K562 (cell line): ENCODE measurements around the gene ZC3H10. TPM values are rescaled to one million over a fixed set of nuclear protein-coding genes. Genes with fewer than 3 reads are reported as not detected.

Source experiments
- BCOR ChIP-seq: fragments of 450-650 bp; IDR thresholded peaks from 2 replicates; pipeline ENCODE4 v1.6.1; 2016
- CREM ChIP-seq: IDR thresholded peaks from 2 replicates; pipeline ENCODE4 v1.6.1; 2014; ENCODE audit warnings: antibody characterized with exemption, low read depth
- DDX20 ChIP-seq: fragments of 450-650 bp; IDR thresholded peaks from 2 replicates; pipeline ENCODE4 v1.6.1; 2016; ENCODE audit warnings: missing genetic modification characterization, low read depth, mild to moderate bottlenecking, missing compliant biosample characterization, moderate library complexity
- DNMT1 ChIP-seq: fragments of 450-650 bp; IDR thresholded peaks from 2 replicates; pipeline ENCODE4 v1.6.1; 2016; ENCODE audit warnings: antibody characterized with exemption, mild to moderate bottlenecking
- EHMT2 ChIP-seq: fragments of 450-650 bp; IDR thresholded peaks from 2 replicates; pipeline ENCODE4 v1.6.1; 2018; ENCODE audit warnings: antibody characterized with exemption
- GATAD2A ChIP-seq: fragments of 450-650 bp; IDR thresholded peaks from 2 replicates; pipeline ENCODE4 v1.6.1; 2017
- HDAC3 ChIP-seq: fragments of 450-650 bp; IDR thresholded peaks from 2 replicates; pipeline ENCODE4 v1.6.1; 2018; ENCODE audit warnings: borderline replicate concordance, mild to moderate bottlenecking, moderate library complexity; ENCODE audit not compliant: partially characterized antibody
- KAT8 ChIP-seq: fragments of 450-650 bp; IDR thresholded peaks from 2 replicates; pipeline ENCODE4 v1.6.1; 2016; ENCODE audit warnings: low read depth, mild to moderate bottlenecking
- NCOA4 ChIP-seq: fragments of 450-650 bp; IDR thresholded peaks from 2 replicates; pipeline ENCODE4 v1.6.1; 2018; ENCODE audit warnings: mild to moderate bottlenecking; ENCODE audit not compliant: partially characterized antibody
- PHB2 ChIP-seq: fragments of 450-650 bp; IDR thresholded peaks from 2 replicates; pipeline ENCODE4 v1.6.1; 2017; ENCODE audit warnings: low read depth
- PYGO2 ChIP-seq: fragments of 450-650 bp; IDR thresholded peaks from 2 replicates; pipeline ENCODE4 v1.6.1; 2016; ENCODE audit warnings: mild to moderate bottlenecking, missing genetic modification characterization, moderate library complexity, missing compliant biosample characterization
- SLC30A9 ChIP-seq: fragments of 250-450 bp; sonication (Bioruptor Pico); IDR thresholded peaks from 2 replicates; pipeline ENCODE4 v1.8.0; 2022; ENCODE audit warnings: mild to moderate bottlenecking, moderate library complexity
- ZFPM2 ChIP-seq: fragments of 250-450 bp; sonication (Bioruptor Pico); IDR thresholded peaks from 2 replicates; pipeline ENCODE4 v1.5.1; 2022; ENCODE audit warnings: mild to moderate bottlenecking
- ZNF445 ChIP-seq: fragments of 250-450 bp; sonication (Bioruptor Pico); IDR thresholded peaks from 2 replicates; pipeline ENCODE4 v1.4.0; 2020; ENCODE audit warnings: low read depth, mild to moderate bottlenecking, moderate library complexity
- ZNF589 ChIP-seq: fragments of 200-800 bp; sonication (Bioruptor generic); IDR thresholded peaks from 2 replicates; pipeline ENCODE4 v1.6.1; 2016; ENCODE audit warnings: low read depth, missing genetic modification characterization, missing compliant biosample characterization
- ZNF699 ChIP-seq: fragments of 250-450 bp; sonication (Bioruptor Pico); IDR thresholded peaks from 2 replicates; pipeline ENCODE4 v1.8.0; 2021; ENCODE audit warnings: mild to moderate bottlenecking, moderate library complexity; ENCODE audit not compliant: insufficient replicate concordance
- ZNF79 ChIP-seq: fragments of 250-450 bp; sonication (Bioruptor Pico); IDR thresholded peaks from 2 replicates; pipeline ENCODE4 v1.4.0; 2020; ENCODE audit warnings: low read depth, mild to moderate bottlenecking, moderate library complexity
- polyA plus RNA-seq, 8 experiments: library from polyadenylated mRNA; depleted of rRNA in 4 of 8; stranded (reverse) in 5 of 8; unstranded in 3 of 8; fragments of >200 nt; fragmentation: Nextera tagmentation in 2 of 8; fragmentation: Illumina TruSeq in 1 of 8; extraction: Ambion mirVana in 2 of 8; extraction: Trizol in 1 of 8; gene quantifications; 2 replicates each; pipeline versions ENCODE4 v1.2.1 to v1.2.3, GENCODE V29; 2011 to 2014; ENCODE audit warnings: inconsistent platforms in 1 of 8, missing spikeins in 1 of 8
- total RNA-seq, 7 experiments: library from RNA; depleted of rRNA in 6 of 7; stranded (reverse); fragments of >200 nt in 6 of 7; fragmentation: Illumina TruSeq in 2 of 7; extraction: Trizol in 2 of 7; gene quantifications; 2 replicates each; pipeline versions ENCODE4 v1.2.1 to v1.2.3, GENCODE V29; 2011 to 2021; ENCODE audit warnings: low replicate concordance in 1 of 7
- TF ChIP-seq, protein P1 (sequence below), 2 experiments: fragments of 150-350 bp in 1 of 2; IDR thresholded peaks; 2 replicates each; pipeline ENCODE4 v1.6.1; 2012 to 2016; ENCODE audit warnings: low read depth in 2 of 2, low read length in 2 of 2, mild to moderate bottlenecking in 1 of 2, moderate library complexity in 1 of 2
- TF ChIP-seq, protein P2 (sequence below): fragments of 250-450 bp; sonication (Bioruptor Pico); IDR thresholded peaks from 2 replicates; pipeline ENCODE4 v1.5.0; 2021
- TF ChIP-seq, protein P3 (sequence below): fragments of 200-800 bp; sonication (Bioruptor generic); IDR thresholded peaks from 2 replicates; pipeline ENCODE4 v1.6.1; 2017; ENCODE audit warnings: missing genetic modification characterization, missing compliant biosample characterization
- TF ChIP-seq, protein P4 (sequence below): fragments of 250-450 bp; sonication (Bioruptor Pico); IDR thresholded peaks from 2 replicates; pipeline ENCODE4 v1.8.0; 2021; ENCODE audit warnings: moderate library complexity, mild to moderate bottlenecking, inconsistent platforms

Gene ZC3H10
- total and polyA plus RNA-seq, 9 of the 15 experiments (the other 6 are each of a cell fraction or from before 2014, with no cell fraction given) = 0.31 to 4.1 (median 1.6) TPM

DNA sequence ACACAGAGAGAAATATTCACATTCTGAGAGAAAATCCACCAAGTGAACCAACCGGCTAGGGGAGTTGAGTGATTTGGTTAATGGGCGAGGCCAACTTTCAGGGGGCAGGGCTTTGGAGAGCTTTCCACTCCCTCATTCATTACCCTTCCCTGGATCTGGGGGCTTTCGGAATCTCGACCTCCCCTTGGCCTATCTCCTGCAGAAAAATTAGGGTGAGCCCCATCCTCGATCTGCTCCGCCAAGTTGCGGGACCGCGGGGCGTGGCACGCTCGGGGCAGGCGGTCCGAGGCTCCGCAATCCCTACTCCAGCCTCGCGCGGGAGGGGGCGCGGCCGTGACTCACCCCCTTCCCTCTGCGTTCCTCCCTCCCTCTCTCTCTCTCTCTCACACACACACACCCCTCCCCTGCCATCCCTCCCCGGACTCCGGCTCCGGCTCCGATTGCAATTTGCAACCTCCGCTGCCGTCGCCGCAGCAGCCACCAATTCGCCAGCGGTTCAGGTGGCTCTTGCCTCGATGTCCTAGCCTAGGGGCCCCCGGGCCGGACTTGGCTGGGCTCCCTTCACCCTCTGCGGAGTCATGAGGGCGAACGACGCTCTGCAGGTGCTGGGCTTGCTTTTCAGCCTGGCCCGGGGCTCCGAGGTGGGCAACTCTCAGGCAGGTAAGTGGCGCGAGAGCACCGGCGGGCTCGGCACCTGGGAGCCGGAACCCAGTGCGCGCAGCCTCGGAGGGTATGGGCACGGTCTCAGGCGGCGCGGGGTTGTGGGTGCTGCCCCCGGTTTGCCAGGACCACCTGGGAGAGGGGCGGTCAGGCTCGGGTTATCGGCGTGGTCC, 38.1 kb upstream of the ZC3H10 start, which contains the start of gene ERBB3 (continued):
- TF ChIP-seq NCOA4 (no peak), DNMT1 (no peak), HDAC3 (no peak), ZNF79 (CRISPR knock-in tag) (no peak), SLC30A9 (CRISPR knock-in tag) (no peak), CREM (peak; percentile 61), ZNF699 (CRISPR knock-in tag) (no peak), GATAD2A (no peak), KAT8 (no peak), DDX20 (no peak), EHMT2 (no peak), BCOR (peak; percentile 89), PHB2 (no peak), ZNF589 (CRISPR knock-in tag) (peak; percentile 67; the same call in 1 of the 2 replicates), ZNF445 (CRISPR knock-in tag) (no peak), PYGO2 (no peak), ZFPM2 (no peak)
- TF ChIP-seq, protein P1, sequence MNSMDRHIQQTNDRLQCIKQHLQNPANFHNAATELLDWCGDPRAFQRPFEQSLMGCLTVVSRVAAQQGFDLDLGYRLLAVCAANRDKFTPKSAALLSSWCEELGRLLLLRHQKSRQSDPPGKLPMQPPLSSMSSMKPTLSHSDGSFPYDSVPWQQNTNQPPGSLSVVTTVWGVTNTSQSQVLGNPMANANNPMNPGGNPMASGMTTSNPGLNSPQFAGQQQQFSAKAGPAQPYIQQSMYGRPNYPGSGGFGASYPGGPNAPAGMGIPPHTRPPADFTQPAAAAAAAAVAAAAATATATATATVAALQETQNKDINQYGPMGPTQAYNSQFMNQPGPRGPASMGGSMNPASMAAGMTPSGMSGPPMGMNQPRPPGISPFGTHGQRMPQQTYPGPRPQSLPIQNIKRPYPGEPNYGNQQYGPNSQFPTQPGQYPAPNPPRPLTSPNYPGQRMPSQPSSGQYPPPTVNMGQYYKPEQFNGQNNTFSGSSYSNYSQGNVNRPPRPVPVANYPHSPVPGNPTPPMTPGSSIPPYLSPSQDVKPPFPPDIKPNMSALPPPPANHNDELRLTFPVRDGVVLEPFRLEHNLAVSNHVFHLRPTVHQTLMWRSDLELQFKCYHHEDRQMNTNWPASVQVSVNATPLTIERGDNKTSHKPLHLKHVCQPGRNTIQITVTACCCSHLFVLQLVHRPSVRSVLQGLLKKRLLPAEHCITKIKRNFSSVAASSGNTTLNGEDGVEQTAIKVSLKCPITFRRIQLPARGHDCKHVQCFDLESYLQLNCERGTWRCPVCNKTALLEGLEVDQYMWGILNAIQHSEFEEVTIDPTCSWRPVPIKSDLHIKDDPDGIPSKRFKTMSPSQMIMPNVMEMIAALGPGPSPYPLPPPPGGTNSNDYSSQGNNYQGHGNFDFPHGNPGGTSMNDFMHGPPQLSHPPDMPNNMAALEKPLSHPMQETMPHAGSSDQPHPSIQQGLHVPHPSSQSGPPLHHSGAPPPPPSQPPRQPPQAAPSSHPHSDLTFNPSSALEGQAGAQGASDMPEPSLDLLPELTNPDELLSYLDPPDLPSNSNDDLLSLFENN (IDR thresholded peaks at IDR 0.05; ENCODE audit: low read depth in 2 of 2, low read length in 2 of 2) = no peak
- TF ChIP-seq, protein P2, sequence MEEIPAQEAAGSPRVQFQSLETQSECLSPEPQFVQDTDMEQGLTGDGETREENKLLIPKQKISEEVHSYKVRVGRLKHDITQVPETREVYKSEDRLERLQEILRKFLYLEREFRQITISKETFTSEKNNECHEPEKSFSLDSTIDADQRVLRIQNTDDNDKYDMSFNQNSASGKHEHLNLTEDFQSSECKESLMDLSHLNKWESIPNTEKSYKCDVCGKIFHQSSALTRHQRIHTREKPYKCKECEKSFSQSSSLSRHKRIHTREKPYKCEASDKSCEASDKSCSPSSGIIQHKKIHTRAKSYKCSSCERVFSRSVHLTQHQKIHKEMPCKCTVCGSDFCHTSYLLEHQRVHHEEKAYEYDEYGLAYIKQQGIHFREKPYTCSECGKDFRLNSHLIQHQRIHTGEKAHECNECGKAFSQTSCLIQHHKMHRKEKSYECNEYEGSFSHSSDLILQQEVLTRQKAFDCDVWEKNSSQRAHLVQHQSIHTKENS (CRISPR knock-in tag) = no peak
- TF ChIP-seq, protein P3, sequence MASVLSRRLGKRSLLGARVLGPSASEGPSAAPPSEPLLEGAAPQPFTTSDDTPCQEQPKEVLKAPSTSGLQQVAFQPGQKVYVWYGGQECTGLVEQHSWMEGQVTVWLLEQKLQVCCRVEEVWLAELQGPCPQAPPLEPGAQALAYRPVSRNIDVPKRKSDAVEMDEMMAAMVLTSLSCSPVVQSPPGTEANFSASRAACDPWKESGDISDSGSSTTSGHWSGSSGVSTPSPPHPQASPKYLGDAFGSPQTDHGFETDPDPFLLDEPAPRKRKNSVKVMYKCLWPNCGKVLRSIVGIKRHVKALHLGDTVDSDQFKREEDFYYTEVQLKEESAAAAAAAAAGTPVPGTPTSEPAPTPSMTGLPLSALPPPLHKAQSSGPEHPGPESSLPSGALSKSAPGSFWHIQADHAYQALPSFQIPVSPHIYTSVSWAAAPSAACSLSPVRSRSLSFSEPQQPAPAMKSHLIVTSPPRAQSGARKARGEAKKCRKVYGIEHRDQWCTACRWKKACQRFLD (CRISPR knock-in tag) = no peak
- TF ChIP-seq, protein P4, sequence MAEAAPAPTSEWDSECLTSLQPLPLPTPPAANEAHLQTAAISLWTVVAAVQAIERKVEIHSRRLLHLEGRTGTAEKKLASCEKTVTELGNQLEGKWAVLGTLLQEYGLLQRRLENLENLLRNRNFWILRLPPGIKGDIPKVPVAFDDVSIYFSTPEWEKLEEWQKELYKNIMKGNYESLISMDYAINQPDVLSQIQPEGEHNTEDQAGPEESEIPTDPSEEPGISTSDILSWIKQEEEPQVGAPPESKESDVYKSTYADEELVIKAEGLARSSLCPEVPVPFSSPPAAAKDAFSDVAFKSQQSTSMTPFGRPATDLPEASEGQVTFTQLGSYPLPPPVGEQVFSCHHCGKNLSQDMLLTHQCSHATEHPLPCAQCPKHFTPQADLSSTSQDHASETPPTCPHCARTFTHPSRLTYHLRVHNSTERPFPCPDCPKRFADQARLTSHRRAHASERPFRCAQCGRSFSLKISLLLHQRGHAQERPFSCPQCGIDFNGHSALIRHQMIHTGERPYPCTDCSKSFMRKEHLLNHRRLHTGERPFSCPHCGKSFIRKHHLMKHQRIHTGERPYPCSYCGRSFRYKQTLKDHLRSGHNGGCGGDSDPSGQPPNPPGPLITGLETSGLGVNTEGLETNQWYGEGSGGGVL (CRISPR knock-in tag) = no peak
